Activated B cell treated with CpG ODN at 0.5 μM for 24 hours (primary cell): ENCODE results near the gene CD83. TPM values are rescaled to one million over a fixed set of nuclear protein-coding genes. Genes with fewer than 3 reads are reported as not detected.

Experiments used
- ATAC-seq: fragments of 200-7000 bp; cut with Tn5 transposase; one replicate; pipeline ENCODE4 v1.10.0; 2021; ENCODE audit warnings: low read depth, mild to moderate bottlenecking, moderate library complexity
- CTCF ChIA-PET: fragments of 350-600 bp; sonication (Branson Sonifier 250); formaldehyde crosslinking; loops from one replicate; lab custom pipeline; 2021; ENCODE audit warnings: antibody characterized with exemption; lab: Charles Lee
- POLR2A ChIA-PET: fragments of 350-600 bp; sonication (Branson Sonifier 250); formaldehyde crosslinking; loops from one replicate; lab custom pipeline; 2021; ENCODE audit warnings: antibody characterized with exemption; lab: Charles Lee
- DNase-seq: peaks from one replicate; pipeline ENCODE4 v3.0.0; 2022
- H3K27ac Mint-ChIP-seq: one replicate; pipeline ENCODE4 v1.8.0; 2020; ENCODE audit warnings: mixed read lengths
- H3K27me3 Mint-ChIP-seq: one replicate; pipeline ENCODE4 v1.8.0; 2021; ENCODE audit warnings: mixed read lengths
- H3K36me3 Mint-ChIP-seq: one replicate; pipeline ENCODE4 v1.8.0; 2021; ENCODE audit warnings: low read depth, mixed read lengths
- H3K4me1 Mint-ChIP-seq: one replicate; pipeline ENCODE4 v1.8.0; 2021; ENCODE audit warnings: mixed read lengths
- H3K4me3 Mint-ChIP-seq: one replicate; pipeline ENCODE4 v1.8.0; 2020; ENCODE audit warnings: mild to moderate bottlenecking, mixed read lengths
- H3K9me3 Mint-ChIP-seq: one replicate; pipeline ENCODE4 v1.8.0; 2020; ENCODE audit warnings: mixed read lengths
- intact Hi-C: fragments of 100-400 bp; cut with micrococcal nuclease; formaldehyde crosslinking; loops from one replicate; pipeline ENCODE4 v1.15.1; 2024
- total RNA-seq: library from RNA; stranded (reverse); gene quantifications from 2 replicates; pipeline ENCODE4 v1.2.3, GENCODE V29; 2022
- TF ChIP-seq, protein P1 (sequence below): fragments of 200-600 bp; IDR thresholded peaks from one replicate; pipeline ENCODE4 v1.8.0; 2022; ENCODE audit warnings: antibody characterized with exemption, mild to moderate bottlenecking

The CD83 gene
- total RNA-seq, 1 donor from 2014 or later = 483 TPM

DNA sequence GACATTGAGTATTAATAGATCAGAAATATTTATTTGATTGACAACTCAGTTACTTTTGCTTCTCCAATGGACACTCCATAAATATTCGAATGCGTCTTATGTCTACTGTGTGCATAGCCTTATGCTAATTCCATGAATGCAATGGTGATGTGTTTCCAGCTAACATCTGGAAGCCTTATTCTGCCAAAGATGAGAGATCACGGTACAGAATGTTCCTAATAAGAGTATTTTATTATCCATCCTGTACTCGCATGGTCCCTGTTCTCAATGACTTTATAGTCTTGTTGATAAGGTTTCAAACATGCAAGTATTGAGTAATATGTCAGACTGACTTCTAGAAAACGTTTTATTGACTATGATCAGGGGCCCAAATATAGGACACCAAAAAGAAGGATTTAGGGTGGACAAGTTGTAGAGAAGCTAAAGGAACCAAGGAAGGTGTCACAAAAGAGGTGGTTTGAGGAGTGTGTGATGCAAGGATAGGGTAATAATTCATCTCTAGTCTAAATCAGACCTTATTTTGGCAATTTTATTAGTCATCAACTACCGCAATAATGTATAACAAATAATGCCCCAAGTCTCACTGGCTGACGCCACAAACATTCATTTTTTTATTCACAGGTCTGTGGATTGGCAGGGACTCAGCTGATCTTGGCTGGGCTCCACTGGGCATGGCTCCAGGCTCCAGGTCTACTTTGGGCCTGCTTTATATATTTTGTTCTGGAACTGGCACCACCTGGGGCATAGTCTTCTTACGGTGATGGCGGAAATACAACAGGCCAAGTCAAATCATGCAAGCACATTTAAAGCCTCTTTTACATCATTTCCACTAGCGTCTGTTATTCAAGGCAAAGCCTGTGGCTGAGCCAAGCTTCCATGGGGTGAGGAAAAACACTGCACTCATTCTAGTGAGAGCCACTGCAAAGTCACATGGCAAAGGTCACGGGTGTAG lies 24.5 kb upstream of the CD83 start:
- intact Hi-C loops = loop anchor here (5.0 to 10.0 kb wide), 2 partner anchors 818 to 1154 kb away; partner anchors contain the start of gene JARID2
- CTCF ChIA-PET = interaction anchor here (1.3 to 4.8 kb wide), 5 partner anchors 17 to 26 kb away, joined by 5 to 35 read pairs (median 6); partner anchors contain the start of gene CD83
- POLR2A ChIA-PET = interaction anchor here (0.5 to 18.3 kb wide), 7 partner anchors 8 to 1171 kb away, joined by 3 to 911 read pairs (median 52); partner anchors contain the start of gene CD83
- Mint-ChIP-seq H3K27ac (peak overlapping the region; percentile 100), H3K27me3 (no peaks in the 10 kb centered on the region), H3K4me1 (peaks cover 98% of the 10 kb centered on the region), H3K9me3 (no peaks in the 10 kb centered on the region), H3K36me3 (no peaks in the 10 kb centered on the region), H3K4me3 (peak overlapping the region; percentile 85)
- no peak for ATAC-seq
- TF ChIP-seq, protein P1, sequence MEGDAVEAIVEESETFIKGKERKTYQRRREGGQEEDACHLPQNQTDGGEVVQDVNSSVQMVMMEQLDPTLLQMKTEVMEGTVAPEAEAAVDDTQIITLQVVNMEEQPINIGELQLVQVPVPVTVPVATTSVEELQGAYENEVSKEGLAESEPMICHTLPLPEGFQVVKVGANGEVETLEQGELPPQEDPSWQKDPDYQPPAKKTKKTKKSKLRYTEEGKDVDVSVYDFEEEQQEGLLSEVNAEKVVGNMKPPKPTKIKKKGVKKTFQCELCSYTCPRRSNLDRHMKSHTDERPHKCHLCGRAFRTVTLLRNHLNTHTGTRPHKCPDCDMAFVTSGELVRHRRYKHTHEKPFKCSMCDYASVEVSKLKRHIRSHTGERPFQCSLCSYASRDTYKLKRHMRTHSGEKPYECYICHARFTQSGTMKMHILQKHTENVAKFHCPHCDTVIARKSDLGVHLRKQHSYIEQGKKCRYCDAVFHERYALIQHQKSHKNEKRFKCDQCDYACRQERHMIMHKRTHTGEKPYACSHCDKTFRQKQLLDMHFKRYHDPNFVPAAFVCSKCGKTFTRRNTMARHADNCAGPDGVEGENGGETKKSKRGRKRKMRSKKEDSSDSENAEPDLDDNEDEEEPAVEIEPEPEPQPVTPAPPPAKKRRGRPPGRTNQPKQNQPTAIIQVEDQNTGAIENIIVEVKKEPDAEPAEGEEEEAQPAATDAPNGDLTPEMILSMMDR = no peak
- DNase-seq = no peak

DNA sequence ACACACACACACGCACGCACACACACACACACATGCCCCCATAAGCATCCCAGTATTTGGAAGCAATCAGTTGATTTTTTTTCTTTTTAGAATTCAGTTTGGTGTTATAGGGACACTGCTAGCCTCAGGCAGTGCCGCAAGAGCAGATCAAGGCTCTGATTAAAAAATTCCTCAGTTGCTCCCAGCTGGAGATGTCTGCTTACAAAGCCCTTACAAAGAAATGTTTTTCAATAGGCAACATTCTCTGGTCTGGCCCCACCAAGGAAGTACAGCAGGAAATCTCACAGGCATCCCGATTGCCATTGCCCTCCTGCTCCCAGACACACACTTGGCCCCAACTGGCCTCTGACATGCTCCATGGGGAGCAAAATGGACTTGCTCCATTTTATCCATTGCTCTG lies 22.9 kb upstream of the CD83 start:
- CTCF ChIA-PET = interaction anchor here (1.1 to 4.8 kb wide), 7 partner anchors 12 to 39 kb away, joined by 3 to 35 read pairs (median 8); partner anchors contain the start of gene CD83
- ATAC-seq (no peak), DNase-seq (no peak)
- POLR2A ChIA-PET = interaction anchor here (0.7 to 18.3 kb wide), 7 partner anchors 12 to 520 kb away, joined by 3 to 911 read pairs (median 52); partner anchors contain the start of genes CD83 and SIRT5
- TF ChIP-seq, protein P1 = no peak
- Mint-ChIP-seq H3K27me3 (no peaks in the 10 kb centered on the region), H3K27ac (peak overlapping the region; percentile 100), H3K36me3 (no peaks in the 10 kb centered on the region), H3K4me1 (peaks cover 96% of the 10 kb centered on the region), H3K9me3 (peaks cover 2% of the 10 kb centered on the region), H3K4me3 (peak overlapping the region; percentile 85)
- intact Hi-C loops = loop anchor here (1.0 to 10.0 kb wide), 9 partner anchors 14 to 1153 kb away; partner anchors contain the start of genes CD83, JARID2 and SIRT5

DNA sequence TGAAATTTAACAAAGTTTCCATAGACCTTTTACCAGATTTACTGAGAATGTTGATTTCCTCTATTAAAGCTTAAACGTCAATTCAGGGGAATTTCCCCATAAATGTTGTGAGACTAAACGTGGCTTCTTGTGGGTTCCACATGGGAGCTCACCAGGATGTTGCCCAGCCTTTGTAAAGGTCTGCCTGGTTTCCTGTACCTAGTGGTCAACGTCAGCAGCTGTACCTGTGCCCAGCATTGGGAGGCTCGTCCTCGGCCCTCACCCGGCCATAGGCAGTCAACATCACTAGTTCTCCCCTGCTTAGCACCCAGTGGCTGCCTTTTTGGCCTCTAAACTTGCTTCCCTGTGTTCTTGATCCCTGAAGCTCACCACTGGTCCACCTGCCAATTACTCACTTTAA lies 22.1 kb upstream of the CD83 start:
- ChIA-PET POLR2A (interaction anchor here (0.6 to 18.3 kb wide), 10 partner anchors 12 to 1567 kb away, joined by 3 to 911 read pairs (median 5); partner anchors contain the start of genes CD83 and DTNBP1), CTCF (interaction anchor here (1.1 to 4.8 kb wide), 7 partner anchors 12 to 49 kb away, joined by 3 to 35 read pairs (median 8); partner anchors contain the start of gene CD83)
- intact Hi-C loops = loop anchor here (1.0 to 10.0 kb wide), 6 partner anchors 13 to 821 kb away; partner anchors contain the start of gene CD83
- H3K4me1 Mint-ChIP-seq = peaks cover 96% of the 10 kb centered on the region
- ATAC-seq = peak; percentile 73
- peaks cover 2% of the 10 kb centered on the region for H3K9me3 Mint-ChIP-seq
- no peaks in the 10 kb centered on the region for H3K36me3 Mint-ChIP-seq
- H3K27ac Mint-ChIP-seq = peak overlapping the region; percentile 100
- TF ChIP-seq, protein P1 = no peak
- peak overlapping the region; percentile 85 for H3K4me3 Mint-ChIP-seq
- peak; percentile 72 for DNase-seq
- no peaks in the 10 kb centered on the region for H3K27me3 Mint-ChIP-seq

DNA sequence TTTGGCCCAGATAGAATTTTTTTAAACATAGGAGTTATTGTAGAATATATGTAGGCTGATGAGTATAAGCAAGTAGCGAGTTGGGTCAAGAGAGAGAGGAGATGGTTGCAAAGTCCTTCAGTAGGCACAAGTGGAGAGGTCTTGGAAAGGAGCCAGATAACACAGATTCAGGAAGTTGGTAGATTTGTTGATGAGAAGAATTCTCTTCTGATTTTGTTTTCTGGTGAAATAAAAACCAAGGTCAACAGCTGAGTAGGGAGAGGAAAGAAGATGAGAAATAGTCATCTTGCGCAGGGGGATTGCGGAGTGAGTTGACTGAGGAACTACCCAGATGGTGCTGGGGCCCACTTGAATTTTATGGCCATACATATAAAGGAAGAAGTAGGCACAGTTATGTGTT lies 17.4 kb upstream of the CD83 start:
- Mint-ChIP-seq H3K4me3 (peak overlapping the region; percentile 25), H3K27ac (peak overlapping the region; percentile 75), H3K27me3 (no peaks in the 10 kb centered on the region), H3K36me3 (no peaks in the 10 kb centered on the region), H3K9me3 (peaks cover 2% of the 10 kb centered on the region), H3K4me1 (peaks cover 83% of the 10 kb centered on the region)
- ChIA-PET POLR2A (interaction anchor here (0.7 to 1.9 kb wide), 3 partner anchors 10 to 17 kb away, joined by 4 to 17 read pairs (median 5); partner anchors contain the start of gene CD83), CTCF (no interaction called here)
- ATAC-seq (no peak), DNase-seq (no peak)
- intact Hi-C loops = no loop called here
- TF ChIP-seq, protein P1 = no peak
